Tibial artery (tissue), 4 donors: Measurements from ENCODE around the gene BLCAP.

Experiments used
- DNase-seq, 2 donors: peaks; one replicate each; pipeline ENCODE4 v3.0.0-alpha.2; 2019
- H3K27ac ChIP-seq, 2 donors: fragments of 200-600 bp; sonication (generic) in 1 of 2; 1 replicate in 1 of 2; 2 replicates in 1 of 2; pipeline ENCODE4 v1.5.1; 2018 to 2019; ENCODE audit warnings: mild to moderate bottlenecking in 1 of 2
- H3K27me3 ChIP-seq, 2 donors: fragments of 200-600 bp; sonication (generic) in 1 of 2; one replicate each; pipeline versions ENCODE4 v1.5.1 to v1.6.0; 2016 to 2019
- H3K36me3 ChIP-seq, 3 donors: fragments of 200-600 bp; sonication (generic) in 2 of 3; one replicate each; pipeline ENCODE4 v1.5.1; 2016 to 2019; ENCODE audit warnings: mild to moderate bottlenecking in 2 of 3
- H3K4me1 ChIP-seq, 4 donors: fragments of 200-600 bp; sonication (generic) in 2 of 4; 1 replicate in 3 of 4; 2 replicates in 1 of 4; pipeline ENCODE4 v1.5.1; 2016 to 2019
- H3K4me3 ChIP-seq, 2 donors: fragments of 200-600 bp; sonication (generic) in 1 of 2; 1 replicate in 1 of 2; 2 replicates in 1 of 2; pipeline ENCODE4 v1.5.1; 2018 to 2019; ENCODE audit warnings: mild to moderate bottlenecking in 2 of 2
- H3K9me3 ChIP-seq, 3 donors: fragments of 200-600 bp; sonication (generic) in 1 of 3; one replicate each; pipeline ENCODE4 v1.5.1; 2016 to 2019
- intact Hi-C: fragments of 100-400 bp; cut with DNase I; formaldehyde crosslinking; loops from one replicate; pipeline ENCODE4 v1.15.0; 2023; ENCODE audit warnings: low total_unique reads
- TF ChIP-seq, protein P1 (sequence below), 2 experiments: fragments of 200-600 bp in 1 of 2; fragments of 450-650 bp in 1 of 2; IDR thresholded peaks; one replicate each; pipeline ENCODE4 v1.5.1; 2017 to 2019; ENCODE audit warnings: antibody characterized with exemption in 2 of 2, mild to moderate bottlenecking in 1 of 2, moderate library complexity in 1 of 2

Gene BLCAP

GRCh38 chr20:37523012-37523391 is 4.7 kb downstream of the BLCAP start:
- TF ChIP-seq, protein P1, sequence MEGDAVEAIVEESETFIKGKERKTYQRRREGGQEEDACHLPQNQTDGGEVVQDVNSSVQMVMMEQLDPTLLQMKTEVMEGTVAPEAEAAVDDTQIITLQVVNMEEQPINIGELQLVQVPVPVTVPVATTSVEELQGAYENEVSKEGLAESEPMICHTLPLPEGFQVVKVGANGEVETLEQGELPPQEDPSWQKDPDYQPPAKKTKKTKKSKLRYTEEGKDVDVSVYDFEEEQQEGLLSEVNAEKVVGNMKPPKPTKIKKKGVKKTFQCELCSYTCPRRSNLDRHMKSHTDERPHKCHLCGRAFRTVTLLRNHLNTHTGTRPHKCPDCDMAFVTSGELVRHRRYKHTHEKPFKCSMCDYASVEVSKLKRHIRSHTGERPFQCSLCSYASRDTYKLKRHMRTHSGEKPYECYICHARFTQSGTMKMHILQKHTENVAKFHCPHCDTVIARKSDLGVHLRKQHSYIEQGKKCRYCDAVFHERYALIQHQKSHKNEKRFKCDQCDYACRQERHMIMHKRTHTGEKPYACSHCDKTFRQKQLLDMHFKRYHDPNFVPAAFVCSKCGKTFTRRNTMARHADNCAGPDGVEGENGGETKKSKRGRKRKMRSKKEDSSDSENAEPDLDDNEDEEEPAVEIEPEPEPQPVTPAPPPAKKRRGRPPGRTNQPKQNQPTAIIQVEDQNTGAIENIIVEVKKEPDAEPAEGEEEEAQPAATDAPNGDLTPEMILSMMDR (IDR thresholded peaks at IDR 0.05) = no peak
- Histone ChIP-seq H3K27ac (no peak overlapping the region), H3K9me3 (no peaks in the 10 kb centered on the region), H3K4me1 (peaks cover 0 to 59% (median 46%) of the 10 kb centered on the region in 4 donors), H3K4me3 (no peak overlapping the region), H3K36me3 (peaks cover 0 to 12% (median 12%) of the 10 kb centered on the region in 3 donors), H3K27me3 (no peaks in the 10 kb centered on the region)
- no peak for DNase-seq
- intact Hi-C loops = no loop called here

DNA sequence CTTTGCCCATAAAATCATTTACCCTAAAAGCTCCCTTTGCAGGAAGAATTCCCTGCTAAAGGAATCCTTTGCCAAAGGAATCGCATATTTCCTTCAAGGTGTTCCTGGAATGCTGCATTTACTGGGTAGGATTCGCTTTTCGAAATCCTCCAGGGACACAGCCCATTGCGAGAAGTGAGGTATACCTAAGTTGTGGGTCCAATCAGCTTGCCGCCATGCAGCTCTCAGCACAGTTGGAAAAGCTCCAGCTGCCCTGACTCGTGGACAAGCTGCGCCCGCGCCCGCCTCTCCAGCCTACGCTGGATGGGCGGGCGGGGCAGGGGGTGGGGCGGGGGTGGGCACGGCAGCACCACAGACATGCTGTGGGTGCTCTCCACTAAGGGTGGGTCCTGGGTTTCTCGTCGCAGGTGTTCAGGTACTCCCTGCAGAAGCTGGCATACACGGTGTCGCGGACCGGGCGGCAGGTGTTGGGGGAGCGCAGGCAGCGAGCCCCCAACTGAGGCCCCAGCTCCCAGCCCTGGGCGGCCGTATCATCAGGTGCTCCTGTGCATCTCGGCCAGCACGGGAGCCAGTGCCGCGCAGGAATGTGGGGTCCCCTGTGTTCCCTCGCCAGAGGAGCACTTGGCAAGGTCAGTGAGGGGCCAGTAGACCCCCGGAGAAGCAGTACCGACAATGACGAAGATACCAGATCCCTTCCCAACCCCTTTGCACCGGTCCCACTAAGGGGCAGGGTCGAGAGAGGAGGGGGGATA is 5.2 kb downstream of the BLCAP start:
- no peak overlapping the region for H3K4me3 ChIP-seq
- no peaks in the 10 kb centered on the region for H3K9me3 ChIP-seq
- intact Hi-C loops = no loop called here
- peaks cover 0 to 59% (median 46%) of the 10 kb centered on the region in 4 donors for H3K4me1 ChIP-seq
- TF ChIP-seq, protein P1 (IDR thresholded peaks at IDR 0.05) = no peak
- peaks cover 0 to 18% (median 17%) of the 10 kb centered on the region in 3 donors for H3K36me3 ChIP-seq
- DNase-seq = no peak
- H3K27ac ChIP-seq = no peak overlapping the region
- H3K27me3 ChIP-seq = no peaks in the 10 kb centered on the region

- Histone ChIP-seq H3K36me3 (peaks cover under 1 to 28% (median 26%) of the 10 kb centered on the region in 3 donors), H3K4me1 (peaks cover 0 to 54% (median 42%) of the 10 kb centered on the region in 4 donors), H3K4me3 (peak within 1 kb of the TSS in 1 of 2 donors; percentile 1), H3K9me3 (no peaks in the 10 kb centered on the region), H3K27me3 (no peaks in the 10 kb centered on the region), H3K27ac (no peak within 1 kb of the TSS)
- no peak for DNase-seq
- TF ChIP-seq, protein P1 (IDR thresholded peaks at IDR 0.05) = no peak
- intact Hi-C loops = no loop called here
Measured at GRCh38 chr20:37521061-37521771, 6.5 kb downstream of the BLCAP start, which contains the start of gene NNAT. NNAT (plus strand) TSS chr20:37521250; CDS start chr20:37521332, 82 bp downstream.

DNA sequence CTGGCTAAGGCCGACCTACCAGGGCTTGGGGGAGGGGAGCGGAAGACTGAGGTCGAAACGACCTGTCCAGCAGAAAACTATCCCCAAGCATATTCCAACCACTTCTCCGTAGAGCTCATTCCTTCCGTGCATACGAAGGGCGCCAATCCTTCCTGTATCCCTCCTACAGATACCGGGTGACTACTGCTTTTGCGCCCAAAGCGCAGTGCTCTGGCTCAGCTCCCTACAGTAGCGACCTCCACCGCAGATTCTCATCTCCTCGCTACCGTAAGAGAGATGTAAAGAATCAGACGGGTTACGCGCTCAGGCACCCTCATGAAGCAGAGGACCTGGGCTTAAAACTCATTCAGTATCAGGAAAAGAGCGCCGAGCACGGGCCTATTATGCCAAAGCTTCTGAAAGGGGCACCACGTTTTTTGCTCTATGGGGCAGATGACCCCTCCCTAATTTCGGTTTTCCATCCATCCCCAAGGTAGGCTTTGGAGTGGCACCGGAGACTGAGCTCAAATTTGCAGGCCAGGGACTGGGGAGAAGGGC is 7.2 kb downstream of the BLCAP start:
- H3K27ac ChIP-seq = no peak overlapping the region
- H3K4me1 ChIP-seq = peaks cover 0 to 46% (median 35%) of the 10 kb centered on the region in 4 donors
- TF ChIP-seq, protein P1 (IDR thresholded peaks at IDR 0.05) = no peak
- H3K9me3 ChIP-seq = no peaks in the 10 kb centered on the region
- no peaks in the 10 kb centered on the region for H3K27me3 ChIP-seq
- DNase-seq = no peak
- intact Hi-C loops = no loop called here
- no peak overlapping the region for H3K4me3 ChIP-seq
- H3K36me3 ChIP-seq = peaks cover 5 to 35% (median 28%) of the 10 kb centered on the region in 3 donors

- no peak for DNase-seq
- Histone ChIP-seq H3K36me3 (peaks cover 5 to 40% (median 35%) of the 10 kb centered on the region in 3 donors), H3K4me3 (no peak overlapping the region), H3K27ac (no peak overlapping the region), H3K27me3 (no peaks in the 10 kb centered on the region), H3K4me1 (peaks cover 0 to 39% (median 27%) of the 10 kb centered on the region in 4 donors), H3K9me3 (no peaks in the 10 kb centered on the region)
- TF ChIP-seq, protein P1 (IDR thresholded peaks at IDR 0.05) = no peak
- intact Hi-C loops = loop anchor here (5.0 kb wide), 1 partner anchor 132 kb away; no protein-coding TSS in a partner anchor
Measured at GRCh38 chr20:37519508-37520418, 7.9 kb downstream of the BLCAP start.
